Subcutaneous abdominal adipose tissue (tissue), 5 donors: ENCODE data around the gene ORAI3.

ENCODE experiments used
- H3K27ac ChIP-seq: one replicate; pipeline ENCODE4 v1.7.0; 2013; ENCODE audit warnings: low read depth, mild to moderate bottlenecking, inconsistent platforms, low read length, moderate library complexity
- H3K27me3 ChIP-seq, 5 donors: one replicate each; pipeline ENCODE4 v1.7.0; 2013; ENCODE audit warnings: low read length in 5 of 5, inconsistent platforms in 1 of 5; ENCODE audit not compliant: control insufficient read depth in 5 of 5, insufficient read depth in 4 of 5
- H3K36me3 ChIP-seq, 5 donors: one replicate each; pipeline ENCODE4 v1.7.0; 2013; ENCODE audit warnings: low read length in 5 of 5; ENCODE audit not compliant: control insufficient read depth in 5 of 5, insufficient read depth in 5 of 5
- H3K4me1 ChIP-seq, 5 donors: one replicate each; pipeline ENCODE4 v1.7.0; 2013; ENCODE audit warnings: low read length in 5 of 5, mild to moderate bottlenecking in 3 of 5, moderate library complexity in 1 of 5; ENCODE audit not compliant: control insufficient read depth in 5 of 5, insufficient read depth in 5 of 5
- H3K4me3 ChIP-seq, 5 donors: one replicate each; pipeline ENCODE4 v1.7.0; 2013; ENCODE audit warnings: low read length in 5 of 5, low read depth in 1 of 5
- H3K9ac ChIP-seq, 5 donors: one replicate each; pipeline ENCODE4 v1.7.0; 2013; ENCODE audit warnings: low read length in 5 of 5, mild to moderate bottlenecking in 4 of 5, moderate library complexity in 3 of 5
- H3K9me3 ChIP-seq, 5 donors: one replicate each; pipeline ENCODE4 v1.7.0; 2013; ENCODE audit warnings: low read length in 5 of 5; ENCODE audit not compliant: control insufficient read depth in 5 of 5
- donor health status: healthy.
- donor health status: healthy.
- donor health status: healthy.
- donor health status: healthy.
- donor health status: healthy.

ORAI3 gene

DNA sequence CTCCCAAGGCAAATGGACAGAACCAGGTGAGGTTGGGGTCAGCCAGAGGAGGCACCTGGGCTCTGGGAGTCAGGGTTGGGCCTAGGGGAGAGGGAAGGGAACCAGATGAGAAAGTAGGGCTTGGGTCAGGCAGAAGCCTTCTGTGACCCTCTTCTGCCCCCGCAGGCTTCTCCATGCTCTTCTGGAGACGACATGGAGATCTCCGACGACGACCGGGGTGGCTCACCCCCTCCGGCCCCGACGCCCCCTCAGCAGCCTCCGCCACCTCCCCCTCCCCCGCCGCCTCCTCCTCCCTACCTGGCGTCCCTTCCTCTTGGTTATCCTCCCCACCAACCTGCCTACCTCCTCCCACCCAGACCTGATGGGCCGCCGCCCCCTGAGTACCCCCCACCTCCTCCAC, 16.6 kb downstream of the ORAI3 start:
- H3K9ac ChIP-seq = no peak overlapping the region
- H3K36me3 ChIP-seq = peaks cover 5 to 89% (median 81%) of the 10 kb centered on the region in 5 donors
- H3K9me3 ChIP-seq = no peaks in the 10 kb centered on the region
- no peak overlapping the region for H3K4me3 ChIP-seq
- peaks cover 0 to 5% (median 4%) of the 10 kb centered on the region in 5 donors for H3K4me1 ChIP-seq
- no peak overlapping the region for H3K27ac ChIP-seq
- H3K27me3 ChIP-seq = no peaks in the 10 kb centered on the region

DNA sequence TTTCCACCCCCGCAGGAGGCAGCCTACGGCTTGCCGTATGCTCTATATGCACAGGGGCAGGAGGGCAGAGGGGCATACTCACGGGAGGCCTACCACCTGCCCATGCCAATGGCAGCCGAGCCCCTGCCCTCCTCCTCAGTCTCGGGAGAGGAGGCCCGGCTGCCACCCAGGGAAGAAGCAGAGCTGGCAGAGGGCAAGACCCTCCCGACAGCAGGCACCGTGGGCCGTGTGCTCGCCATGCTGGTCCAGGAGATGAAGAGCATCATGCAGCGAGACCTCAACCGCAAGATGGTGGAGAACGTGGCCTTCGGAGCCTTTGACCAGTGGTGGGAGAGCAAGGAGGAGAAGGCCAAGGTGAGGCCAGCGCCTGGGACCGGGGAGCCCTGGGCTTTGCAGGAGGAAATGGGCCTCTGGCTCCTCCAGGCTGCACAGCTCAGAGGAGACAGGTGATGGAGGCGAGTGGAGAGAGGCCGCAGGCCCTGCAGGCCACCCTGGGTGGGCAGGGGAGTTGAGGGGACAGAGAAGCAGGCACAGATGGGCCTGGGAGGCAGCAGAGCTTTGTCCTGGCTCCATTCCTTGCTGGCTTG, 17.3 kb downstream of the ORAI3 start:
- Histone ChIP-seq H3K9me3 (no peaks in the 10 kb centered on the region), H3K4me3 (no peak overlapping the region), H3K27me3 (no peaks in the 10 kb centered on the region), H3K9ac (no peak overlapping the region), H3K36me3 (peaks cover 5 to 89% (median 85%) of the 10 kb centered on the region in 5 donors), H3K27ac (no peak overlapping the region), H3K4me1 (peaks cover 0 to 5% (median 4%) of the 10 kb centered on the region in 5 donors)

DNA sequence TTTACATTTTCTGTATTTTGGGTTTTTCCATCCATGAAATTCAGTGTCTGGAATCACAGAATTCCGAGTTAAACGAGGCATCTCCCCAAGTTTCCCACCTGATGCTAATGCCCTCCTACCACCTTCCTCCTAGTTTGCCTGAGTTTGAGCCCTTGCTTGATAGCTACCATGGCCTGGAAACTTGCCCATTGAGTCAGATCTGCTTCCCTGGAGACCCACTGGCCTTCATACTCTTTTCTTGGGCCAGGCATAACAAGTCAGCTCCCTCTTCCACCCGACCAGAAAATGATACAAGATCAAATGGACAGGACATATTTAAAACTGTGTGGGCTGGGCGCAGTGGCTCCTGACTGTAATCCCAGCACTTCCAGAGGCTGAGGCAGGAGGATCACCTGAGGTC, 18.9 kb downstream of the ORAI3 start:
- H3K36me3 ChIP-seq = peaks cover 9 to 90% (median 86%) of the 10 kb centered on the region in 5 donors

DNA sequence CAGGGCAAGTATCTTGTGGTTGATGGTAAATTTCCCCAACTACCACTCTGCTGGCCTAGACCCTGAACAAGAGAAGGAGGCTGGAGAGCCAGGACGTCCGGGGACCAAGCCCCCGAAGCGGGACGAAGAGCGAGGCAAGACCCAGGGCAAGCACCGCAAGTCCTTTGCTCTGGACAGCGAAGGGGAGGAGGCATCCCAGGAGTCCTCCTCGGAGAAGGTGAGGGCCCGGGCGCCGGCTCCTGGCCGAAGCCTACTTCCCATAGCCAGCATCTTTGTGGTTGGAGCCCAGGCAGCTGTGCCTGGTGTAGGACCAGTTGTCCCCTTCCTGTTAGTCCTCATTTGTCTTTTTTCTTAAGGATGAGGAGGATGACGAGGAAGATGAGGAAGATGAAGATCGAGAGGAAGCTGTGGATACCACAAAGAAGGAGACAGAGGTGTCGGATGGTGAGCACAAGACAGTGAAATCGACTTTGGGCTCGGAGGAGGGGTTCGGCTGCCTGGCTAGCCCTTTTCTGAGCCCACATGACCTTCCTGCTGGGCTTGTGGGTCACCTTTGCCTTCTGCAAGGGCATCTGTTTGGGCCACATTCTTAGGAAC, 20.5 kb downstream of the ORAI3 start:
- H3K9ac ChIP-seq = no peak overlapping the region
- no peak overlapping the region for H3K27ac ChIP-seq
- no peaks in the 10 kb centered on the region for H3K27me3 ChIP-seq
- H3K4me3 ChIP-seq = no peak overlapping the region
- peaks cover 0 to 5% (median 4%) of the 10 kb centered on the region in 5 donors for H3K4me1 ChIP-seq
- H3K9me3 ChIP-seq = no peaks in the 10 kb centered on the region
- H3K36me3 ChIP-seq = peaks cover 5 to 90% (median 87%) of the 10 kb centered on the region in 5 donors

More for the DNA sequence above, 18.9 kb downstream of the ORAI3 start:
- no peak overlapping the region for H3K4me3 ChIP-seq
- H3K9me3 ChIP-seq = no peaks in the 10 kb centered on the region
- no peaks in the 10 kb centered on the region for H3K27me3 ChIP-seq
- no peak overlapping the region for H3K9ac ChIP-seq
- H3K4me1 ChIP-seq = peaks cover 0 to 5% (median 4%) of the 10 kb centered on the region in 5 donors
- H3K27ac ChIP-seq = no peak overlapping the region

DNA sequence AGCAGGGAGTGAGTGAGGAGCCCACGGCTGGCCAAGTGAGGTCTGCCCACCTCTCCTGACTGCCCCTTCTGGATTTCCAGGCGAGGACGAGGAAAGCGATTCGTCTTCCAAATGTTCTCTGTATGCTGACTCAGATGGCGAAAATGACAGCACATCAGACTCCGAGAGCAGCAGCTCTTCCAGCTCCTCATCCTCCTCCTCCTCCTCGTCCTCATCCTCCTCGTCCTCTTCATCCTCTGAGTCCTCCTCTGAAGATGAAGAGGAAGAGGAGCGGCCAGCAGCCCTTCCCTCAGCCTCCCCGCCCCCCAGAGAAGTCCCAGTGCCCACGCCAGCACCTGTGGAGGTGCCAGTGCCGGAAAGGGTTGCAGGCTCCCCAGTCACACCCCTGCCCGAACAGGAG, 22.4 kb downstream of the ORAI3 start:
- Histone ChIP-seq H3K27ac (no peak overlapping the region), H3K36me3 (peaks cover 5 to 90% (median 83%) of the 10 kb centered on the region in 5 donors), H3K9me3 (no peaks in the 10 kb centered on the region), H3K4me3 (no peak overlapping the region), H3K9ac (no peak overlapping the region), H3K27me3 (no peaks in the 10 kb centered on the region), H3K4me1 (peaks cover 0 to 5% (median 4%) of the 10 kb centered on the region in 5 donors)

DNA sequence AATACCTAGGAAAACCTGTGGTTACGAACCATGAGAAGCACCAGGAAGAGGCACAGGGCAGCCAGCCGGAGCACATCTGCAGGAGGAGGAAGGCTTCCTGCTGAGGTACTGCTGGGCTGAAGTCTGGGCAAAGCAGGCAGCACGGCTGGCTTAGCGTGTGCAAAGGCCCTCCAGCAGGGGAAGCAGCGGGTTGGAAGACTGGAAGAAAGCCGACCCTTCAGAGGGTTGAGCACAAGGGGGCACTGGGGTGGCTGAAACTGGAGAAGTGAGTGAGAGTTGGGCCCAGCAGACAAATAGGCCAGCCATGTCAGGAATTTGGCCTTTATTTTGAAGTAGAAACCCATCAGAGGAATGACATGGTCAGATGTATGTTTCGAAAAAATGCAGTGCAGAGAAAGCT, 24.0 kb downstream of the ORAI3 start:
- peaks cover 5 to 94% (median 85%) of the 10 kb centered on the region in 5 donors for H3K36me3 ChIP-seq
- no peaks in the 10 kb centered on the region for H3K27me3 ChIP-seq
- H3K27ac ChIP-seq = no peak overlapping the region
- H3K4me1 ChIP-seq = peaks cover 0 to 3% (median under 1%) of the 10 kb centered on the region in 5 donors
- H3K9me3 ChIP-seq = no peaks in the 10 kb centered on the region
- H3K9ac ChIP-seq = no peak overlapping the region
- no peak overlapping the region for H3K4me3 ChIP-seq

DNA sequence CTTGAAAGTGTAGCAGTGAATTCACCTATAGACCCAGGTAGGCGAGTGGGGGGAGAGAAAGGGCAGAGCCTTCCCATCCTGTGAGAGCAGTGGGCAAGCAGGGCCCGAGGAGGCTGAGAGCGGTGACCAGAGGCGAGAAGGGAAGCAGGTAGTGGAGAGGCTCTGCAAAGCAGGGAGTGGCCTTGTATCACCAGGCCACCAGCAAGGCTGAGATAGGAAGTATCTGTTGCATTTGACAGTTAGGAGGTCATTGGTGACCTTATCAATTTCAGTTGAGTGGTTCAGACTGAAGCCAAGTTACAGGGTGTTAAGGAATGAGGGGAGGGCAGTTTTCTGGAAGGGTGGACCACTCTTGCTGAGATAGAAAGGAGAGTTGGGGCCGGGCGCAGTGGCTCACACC, 25.5 kb downstream of the ORAI3 start:
- Histone ChIP-seq H3K27me3 (no peaks in the 10 kb centered on the region), H3K9ac (no peak overlapping the region), H3K4me3 (no peak overlapping the region), H3K9me3 (no peaks in the 10 kb centered on the region), H3K27ac (no peak overlapping the region), H3K4me1 (no peaks in the 10 kb centered on the region), H3K36me3 (peaks cover 5 to 96% (median 85%) of the 10 kb centered on the region in 5 donors)

DNA sequence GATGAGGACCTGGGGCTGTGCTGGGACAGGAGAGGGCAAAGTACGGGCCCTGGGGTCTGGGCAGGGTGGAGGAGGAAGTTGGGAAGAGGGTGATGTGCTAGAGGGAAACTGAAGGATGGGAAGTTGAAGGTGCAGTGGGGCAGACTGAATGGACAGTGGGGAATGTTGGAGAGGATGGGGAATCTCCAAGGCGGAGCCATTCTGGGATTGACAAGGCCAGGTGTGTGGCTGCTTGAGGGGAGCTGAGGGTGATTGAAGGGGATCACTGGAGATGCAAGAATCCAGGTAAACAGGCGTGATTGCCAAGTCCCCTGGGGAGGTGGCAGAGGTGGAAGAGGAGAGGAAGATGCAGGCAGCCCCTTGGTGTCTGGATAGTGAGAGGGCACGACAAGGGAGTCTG, 27.6 kb downstream of the ORAI3 start:
- Histone ChIP-seq H3K9me3 (no peaks in the 10 kb centered on the region), H3K36me3 (peaks cover 5 to 98% (median 85%) of the 10 kb centered on the region in 5 donors), H3K27me3 (no peaks in the 10 kb centered on the region), H3K4me1 (no peaks in the 10 kb centered on the region), H3K27ac (no peak overlapping the region), H3K4me3 (no peak overlapping the region), H3K9ac (no peak overlapping the region)

DNA sequence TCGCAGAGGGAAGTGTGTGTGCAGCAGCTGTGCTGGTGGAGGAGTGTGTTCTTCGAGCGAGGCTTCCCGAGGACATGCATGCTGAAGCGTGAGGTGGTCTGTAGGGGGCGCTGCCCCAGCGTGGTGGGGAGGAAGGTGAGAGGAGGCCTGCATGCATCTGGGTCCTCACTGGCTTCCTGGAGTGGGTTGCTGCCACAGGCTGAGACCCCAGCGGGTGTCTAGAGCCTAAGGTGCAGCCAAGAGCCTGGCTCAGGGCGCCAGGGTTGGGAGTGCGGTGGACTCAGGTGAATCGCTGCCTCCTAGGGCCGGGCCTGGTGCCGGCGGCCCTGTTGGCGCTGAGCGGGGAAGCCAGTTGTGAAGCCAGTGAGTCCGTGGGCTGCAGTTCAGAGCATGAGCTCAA, 28.6 kb downstream of the ORAI3 start:
- peaks cover 0 to 96% (median 83%) of the 10 kb centered on the region in 5 donors for H3K36me3 ChIP-seq
- no peak overlapping the region for H3K27ac ChIP-seq
- no peaks in the 10 kb centered on the region for H3K9me3 ChIP-seq

DNA sequence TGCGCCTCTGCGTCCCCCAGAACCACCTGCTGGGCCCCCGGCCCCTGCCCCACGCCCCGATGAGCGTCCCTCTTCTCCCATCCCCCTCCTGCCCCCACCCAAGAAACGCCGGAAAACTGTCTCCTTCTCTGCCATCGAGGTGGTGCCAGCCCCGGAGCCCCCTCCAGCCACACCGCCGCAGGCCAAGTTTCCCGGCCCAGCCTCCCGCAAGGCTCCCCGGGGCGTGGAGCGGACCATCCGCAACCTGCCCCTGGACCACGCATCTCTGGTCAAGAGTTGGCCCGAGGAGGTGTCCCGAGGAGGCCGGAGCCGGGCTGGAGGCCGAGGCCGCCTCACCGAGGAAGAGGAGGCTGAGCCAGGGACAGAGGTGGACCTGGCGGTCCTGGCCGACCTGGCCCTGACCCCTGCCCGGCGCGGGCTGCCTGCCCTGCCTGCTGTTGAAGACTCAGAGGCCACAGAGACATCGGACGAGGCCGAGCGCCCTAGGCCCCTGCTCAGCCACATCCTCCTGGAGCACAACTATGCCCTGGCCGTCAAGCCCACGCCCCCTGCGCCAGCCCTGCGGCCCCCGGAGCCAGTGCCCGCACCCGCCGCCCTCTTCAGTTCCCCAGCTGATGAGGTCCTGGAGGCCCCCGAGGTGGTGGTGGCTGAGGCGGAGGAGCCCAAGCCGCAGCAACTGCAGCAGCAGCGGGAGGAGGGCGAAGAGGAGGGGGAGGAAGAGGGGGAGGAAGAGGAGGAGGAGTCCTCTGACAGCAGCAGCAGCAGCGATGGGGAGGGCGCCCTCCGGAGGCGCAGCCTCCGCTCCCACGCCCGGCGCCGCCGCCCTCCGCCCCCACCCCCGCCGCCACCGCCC, 30.5 kb downstream of the ORAI3 start:
- Histone ChIP-seq H3K36me3 (peaks cover 0 to 96% (median 80%) of the 10 kb centered on the region in 5 donors), H3K4me3 (no peak overlapping the region), H3K9ac (no peak overlapping the region), H3K27me3 (no peaks in the 10 kb centered on the region), H3K9me3 (no peaks in the 10 kb centered on the region), H3K27ac (no peak overlapping the region), H3K4me1 (peaks cover 0 to 12% (median 4%) of the 10 kb centered on the region in 5 donors)

More for the DNA sequence above, 28.6 kb downstream of the ORAI3 start:
- no peak overlapping the region for H3K9ac ChIP-seq
- no peaks in the 10 kb centered on the region for H3K27me3 ChIP-seq
- peaks cover 0 to 1% (median under 1%) of the 10 kb centered on the region in 5 donors for H3K4me1 ChIP-seq
- no peak overlapping the region for H3K4me3 ChIP-seq
